Measurements from ENCODE around the gene ZC3H14.
"Not testable (repeated sequence)": the region's sequence is repeated elsewhere in the genome, so short reads cannot be mapped to it uniquely, and the experiment has no call there.

- TF ChIP-seq, protein P1, sequence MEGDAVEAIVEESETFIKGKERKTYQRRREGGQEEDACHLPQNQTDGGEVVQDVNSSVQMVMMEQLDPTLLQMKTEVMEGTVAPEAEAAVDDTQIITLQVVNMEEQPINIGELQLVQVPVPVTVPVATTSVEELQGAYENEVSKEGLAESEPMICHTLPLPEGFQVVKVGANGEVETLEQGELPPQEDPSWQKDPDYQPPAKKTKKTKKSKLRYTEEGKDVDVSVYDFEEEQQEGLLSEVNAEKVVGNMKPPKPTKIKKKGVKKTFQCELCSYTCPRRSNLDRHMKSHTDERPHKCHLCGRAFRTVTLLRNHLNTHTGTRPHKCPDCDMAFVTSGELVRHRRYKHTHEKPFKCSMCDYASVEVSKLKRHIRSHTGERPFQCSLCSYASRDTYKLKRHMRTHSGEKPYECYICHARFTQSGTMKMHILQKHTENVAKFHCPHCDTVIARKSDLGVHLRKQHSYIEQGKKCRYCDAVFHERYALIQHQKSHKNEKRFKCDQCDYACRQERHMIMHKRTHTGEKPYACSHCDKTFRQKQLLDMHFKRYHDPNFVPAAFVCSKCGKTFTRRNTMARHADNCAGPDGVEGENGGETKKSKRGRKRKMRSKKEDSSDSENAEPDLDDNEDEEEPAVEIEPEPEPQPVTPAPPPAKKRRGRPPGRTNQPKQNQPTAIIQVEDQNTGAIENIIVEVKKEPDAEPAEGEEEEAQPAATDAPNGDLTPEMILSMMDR (IDR thresholded peaks at IDR 0.05; ENCODE audit: poor library complexity): not testable (repeated sequence)
- TF ChIP-seq EZH2 (IDR thresholded peaks at IDR 0.05; ENCODE audit: borderline replicate concordance): not testable (repeated sequence)
These were observed 32.9 kb upstream of the ZC3H14 start for GRCh38 chr14:88529889-88530288.
